GM12875 (cell line): ENCODE measurements around the gene SLC13A3.
A peak's percentile ranks its signal among the peaks of the same experiment; 100 is the strongest.

Source experiments
- H3K4me3 ChIP-seq: one replicate; pipeline ENCODE4 v1.5.1; 2011; ENCODE audit warnings: low read depth, low read length, control low read depth
- TF ChIP-seq, protein P1 (sequence below): IDR thresholded peaks from 2 replicates; pipeline ENCODE4 v1.5.1; 2011; ENCODE audit warnings: low read depth, mild to moderate bottlenecking, control low read depth, inconsistent platforms, low read length, moderate library complexity, borderline replicate concordance; ENCODE audit not compliant: insufficient read depth

Gene SLC13A3

DNA sequence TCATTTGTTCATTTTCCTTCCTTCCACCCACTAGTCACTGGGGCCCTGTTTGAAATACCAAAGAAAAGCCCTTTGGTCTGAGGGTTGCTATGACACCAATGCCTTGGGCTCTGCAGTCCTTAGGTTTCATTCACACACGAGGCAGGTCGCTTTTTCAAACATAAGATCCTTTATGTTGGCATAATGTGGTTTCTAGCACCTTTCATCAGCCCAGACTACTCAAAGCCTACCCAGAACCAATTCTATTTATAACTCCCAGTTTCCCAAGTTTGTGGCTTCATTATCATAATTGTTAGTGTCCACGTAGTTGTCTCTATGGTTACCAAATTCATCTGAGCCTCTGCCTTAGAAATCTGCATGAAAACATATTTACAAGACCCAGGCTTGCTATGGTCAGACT, 44.6 kb upstream of the SLC13A3 start:
- TF ChIP-seq, protein P1, sequence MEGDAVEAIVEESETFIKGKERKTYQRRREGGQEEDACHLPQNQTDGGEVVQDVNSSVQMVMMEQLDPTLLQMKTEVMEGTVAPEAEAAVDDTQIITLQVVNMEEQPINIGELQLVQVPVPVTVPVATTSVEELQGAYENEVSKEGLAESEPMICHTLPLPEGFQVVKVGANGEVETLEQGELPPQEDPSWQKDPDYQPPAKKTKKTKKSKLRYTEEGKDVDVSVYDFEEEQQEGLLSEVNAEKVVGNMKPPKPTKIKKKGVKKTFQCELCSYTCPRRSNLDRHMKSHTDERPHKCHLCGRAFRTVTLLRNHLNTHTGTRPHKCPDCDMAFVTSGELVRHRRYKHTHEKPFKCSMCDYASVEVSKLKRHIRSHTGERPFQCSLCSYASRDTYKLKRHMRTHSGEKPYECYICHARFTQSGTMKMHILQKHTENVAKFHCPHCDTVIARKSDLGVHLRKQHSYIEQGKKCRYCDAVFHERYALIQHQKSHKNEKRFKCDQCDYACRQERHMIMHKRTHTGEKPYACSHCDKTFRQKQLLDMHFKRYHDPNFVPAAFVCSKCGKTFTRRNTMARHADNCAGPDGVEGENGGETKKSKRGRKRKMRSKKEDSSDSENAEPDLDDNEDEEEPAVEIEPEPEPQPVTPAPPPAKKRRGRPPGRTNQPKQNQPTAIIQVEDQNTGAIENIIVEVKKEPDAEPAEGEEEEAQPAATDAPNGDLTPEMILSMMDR: no peak

DNA sequence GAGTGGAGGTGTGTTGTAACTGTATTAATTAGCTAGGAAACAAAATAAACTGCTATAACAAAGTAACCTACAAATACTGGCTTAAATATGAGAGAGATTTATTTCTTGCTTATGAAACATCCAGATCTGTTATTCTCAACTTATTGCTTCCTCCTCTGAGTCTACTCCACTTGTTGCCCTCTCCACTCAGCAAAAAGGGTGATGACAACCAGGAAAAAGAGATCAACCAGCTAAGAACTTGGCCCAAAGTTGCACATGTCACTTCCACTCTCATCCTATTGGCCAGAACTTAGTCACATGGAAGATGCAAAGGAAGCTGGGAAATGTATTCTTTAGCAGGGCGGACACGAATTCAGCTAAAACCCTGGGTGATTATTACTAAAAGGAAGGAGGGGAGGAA, 43.2 kb upstream of the SLC13A3 start:
- H3K4me3 ChIP-seq: no peak overlapping the region
- TF ChIP-seq, protein P1: no peak

More for the DNA sequence above, 44.6 kb upstream of the SLC13A3 start:
- no peak overlapping the region for H3K4me3 ChIP-seq

DNA sequence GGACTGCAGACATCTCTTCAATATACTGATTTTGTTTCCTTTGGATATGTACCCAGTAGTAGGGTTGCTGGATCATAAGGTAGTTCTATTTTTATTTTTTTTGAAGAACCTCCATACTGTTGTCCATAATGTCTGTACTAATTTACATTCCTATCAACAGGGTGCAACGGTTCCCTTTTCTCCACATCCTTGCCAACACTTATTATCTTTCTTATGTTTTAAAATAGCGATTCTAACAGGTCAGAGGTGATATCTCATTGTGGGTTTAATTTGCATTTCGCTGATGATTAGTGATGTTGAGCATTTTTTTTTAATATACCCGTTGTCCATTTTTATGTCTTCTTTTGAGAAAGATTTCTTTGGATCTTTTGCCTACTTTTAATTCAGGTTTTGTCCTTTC, 39.9 kb upstream of the SLC13A3 start:
- H3K4me3 ChIP-seq: no peak overlapping the region
- TF ChIP-seq, protein P1: no peak

DNA sequence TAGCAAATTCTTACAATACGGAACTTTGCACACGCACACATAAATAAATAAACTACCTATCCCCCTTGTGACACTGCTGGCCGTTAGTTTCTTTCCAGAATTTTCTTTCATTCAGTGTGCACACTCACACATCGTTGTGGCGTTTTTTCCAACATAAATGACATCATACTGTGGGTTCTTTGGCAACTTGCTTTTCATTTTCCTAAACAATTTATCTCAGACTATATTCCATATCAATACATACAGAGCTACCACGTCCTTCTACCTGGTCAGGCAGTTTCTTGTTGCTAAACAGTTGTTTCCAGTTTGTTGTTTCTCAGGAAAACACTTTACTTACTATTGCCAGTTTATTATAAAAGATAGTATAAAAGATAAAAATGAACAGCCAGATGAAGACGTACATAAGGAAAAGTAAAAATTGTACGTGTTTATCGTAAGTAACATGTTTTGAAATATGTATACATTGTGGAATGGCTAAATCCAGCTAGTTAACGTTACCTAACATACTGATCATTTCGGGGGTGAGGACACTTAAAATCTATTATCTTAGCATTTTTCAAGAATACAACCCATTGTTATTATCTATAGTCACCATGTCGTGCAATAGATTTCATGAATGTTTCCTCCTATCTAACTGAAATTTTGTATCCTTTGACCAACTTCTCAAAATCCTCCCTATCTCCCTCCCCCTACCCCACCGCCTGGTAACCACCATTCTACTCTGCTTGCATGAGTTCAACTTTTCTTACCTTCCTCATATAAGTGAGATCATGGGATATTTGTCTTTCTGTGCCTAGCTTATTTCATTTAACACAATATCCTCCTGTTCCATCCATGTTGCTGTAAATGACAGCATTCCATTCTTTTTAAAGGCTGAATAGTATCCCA, 39.2 kb upstream of the SLC13A3 start:
- TF ChIP-seq, protein P1: no peak
- H3K4me3 ChIP-seq: no peak overlapping the region

DNA sequence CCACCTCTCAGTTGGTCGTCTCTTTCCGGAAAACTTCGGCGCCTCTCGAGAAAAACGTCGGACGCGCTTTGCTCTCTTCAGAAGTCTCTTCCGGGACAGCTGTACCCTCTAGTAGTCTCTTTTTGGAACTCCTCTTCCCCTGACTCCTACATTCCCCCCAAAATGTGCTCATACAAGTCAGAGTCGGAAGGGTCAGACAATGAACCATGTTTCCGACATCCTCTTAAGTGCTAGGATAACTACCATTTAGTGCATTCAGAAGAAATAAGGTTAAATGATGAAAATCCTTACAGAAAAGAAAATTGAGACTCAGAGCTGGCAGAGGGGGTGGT, 38.5 kb upstream of the SLC13A3 start:
- peak overlapping the region; percentile 79 for H3K4me3 ChIP-seq
- TF ChIP-seq, protein P1: no peak

DNA sequence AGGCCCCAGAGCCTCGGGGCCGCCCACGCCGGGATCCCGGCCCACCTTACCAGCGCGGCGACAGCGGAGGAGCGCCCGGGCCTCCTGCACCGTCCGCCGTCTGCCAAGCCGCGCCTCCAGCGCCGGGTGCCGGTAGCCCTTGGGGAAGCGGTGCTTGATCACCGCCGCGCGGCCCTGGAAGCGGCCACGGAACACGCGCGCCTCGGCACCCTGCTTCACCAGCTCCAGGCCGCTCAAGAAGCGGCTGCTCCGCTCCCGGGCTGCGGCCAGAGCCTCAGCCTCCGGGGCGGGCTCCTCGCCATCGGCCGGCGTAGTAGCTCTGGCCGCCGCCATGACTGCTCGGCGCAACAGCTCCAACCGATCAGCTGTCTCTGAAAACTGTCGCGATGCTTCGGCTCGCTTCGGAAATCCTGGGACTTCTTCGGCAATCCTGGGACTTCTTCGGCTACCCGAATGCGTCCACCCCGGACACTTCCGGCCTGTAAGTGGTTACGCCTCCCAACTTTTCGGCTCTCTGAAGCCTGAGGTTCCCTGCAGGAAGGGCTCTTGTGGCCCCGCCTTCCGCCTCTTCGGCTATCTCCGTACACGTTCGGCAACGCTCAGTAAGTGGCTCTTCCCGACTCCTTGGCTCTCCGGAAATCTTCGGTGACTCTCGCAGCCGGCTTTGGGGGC, 38.0 kb upstream of the SLC13A3 start, which contains the start of gene TP53RK:
Gene TP53RK (minus strand): TSS at position 363 of the 672 bp plus-strand sequence. CDS start 30 bp downstream, at position 333.
- H3K4me3 ChIP-seq: peak within 1 kb of the TSS; percentile 79
- TF ChIP-seq, protein P1: peak; percentile 33; the same call in 1 of the 2 replicates
